Activated CD4-positive, alpha-beta T cell treated with anti-CD3 and anti-CD28 coated beads, Interleukin-2, amount 50 U/mL, for 4 hours (primary cell): ENCODE data around the gene LIFR.
"Not testable (repeated sequence)": the region's sequence is repeated elsewhere in the genome, so short reads cannot be mapped to it uniquely, and the experiment has no call there.

Source experiments
- DNase-seq, 2 experiments: peaks; one replicate each; pipeline ENCODE4 v3.0.0-alpha.2; 2020

LIFR gene

GRCh38 chr5:38556599-38557307 is at the start of gene LIFR:
LIFR (minus strand) TSS chr5:38556646; CDS start chr5:38530647, 25,999 bp downstream.
- peak; percentile 13 to 16 for DNase-seq

- DNase-seq = no peak
Measured at GRCh38 chr5:38605610-38606009, 49.2 kb upstream of the LIFR start.

- DNase-seq = no peak
Measured at GRCh38 chr5:38603691-38604090, 47.2 kb upstream of the LIFR start.

- no peak for DNase-seq
Measured at GRCh38 chr5:38602641-38603040, 46.2 kb upstream of the LIFR start.

GRCh38 chr5:38601863-38602298 is 45.4 kb upstream of the LIFR start:
- DNase-seq = no peak

- DNase-seq = no peak
Measured at GRCh38 chr5:38601133-38601862, 44.9 kb upstream of the LIFR start.

- no peak for DNase-seq
Measured at GRCh38 chr5:38600329-38601045, 44.0 kb upstream of the LIFR start.

GRCh38 chr5:38599751-38600150 is 43.3 kb upstream of the LIFR start:
- DNase-seq = not testable (repeated sequence)

- DNase-seq = no peak
Measured at GRCh38 chr5:38598994-38599617, 42.7 kb upstream of the LIFR start.

GRCh38 chr5:38598296-38598993 is 42.0 kb upstream of the LIFR start:
- no peak for DNase-seq

- DNase-seq = no peak
Measured at GRCh38 chr5:38596981-38597380, 40.5 kb upstream of the LIFR start.

- no peak for DNase-seq
Measured at GRCh38 chr5:38595132-38595745, 38.8 kb upstream of the LIFR start.

GRCh38 chr5:38593959-38594358 is 37.5 kb upstream of the LIFR start:
- DNase-seq = no peak

- no peak for DNase-seq
Measured at GRCh38 chr5:38591523-38591849, 35.0 kb upstream of the LIFR start.

GRCh38 chr5:38590838-38591522 is 34.5 kb upstream of the LIFR start:
- no peak for DNase-seq

- DNase-seq = no peak
Measured at GRCh38 chr5:38589629-38590028, 33.2 kb upstream of the LIFR start.

GRCh38 chr5:38585816-38586215 is 29.4 kb upstream of the LIFR start:
- no peak for DNase-seq

- DNase-seq = no peak
Measured at GRCh38 chr5:38583500-38583899, 27.1 kb upstream of the LIFR start.

GRCh38 chr5:38582975-38583319 is 26.5 kb upstream of the LIFR start:
- DNase-seq = no peak

GRCh38 chr5:38582293-38582974 is 26.0 kb upstream of the LIFR start:
- DNase-seq = no peak

- DNase-seq = no peak
Measured at GRCh38 chr5:38581597-38581996, 25.2 kb upstream of the LIFR start.
